Caco-2 (cell line): ENCODE data around the gene TTC39B. TPM values are rescaled to one million over a fixed set of nuclear protein-coding genes. Genes with fewer than 3 reads are reported as not detected.

Experiments
- BruUV-seq: library from RNA; stranded (reverse); fragments of 400-500 nt; replicated peaks from 2 replicates; lab custom pipeline; 2021; lab: Mats Ljungman, UMichigan
- CTCF ChIA-PET: fragments of 300-600 bp; sonication (Branson Sonifier 250); formaldehyde crosslinking; loops from one replicate; lab custom pipeline; 2022; ENCODE audit warnings: antibody characterized with exemption; lab: Charles Lee
- POLR2A ChIA-PET: fragments of 300-600 bp; sonication (Branson Sonifier 250); formaldehyde crosslinking; loops from one replicate; lab custom pipeline; 2022; ENCODE audit warnings: antibody characterized with exemption; lab: Charles Lee
- DNase-seq, 2 experiments: peaks; one replicate each; pipeline versions ENCODE4 v3.0.0 to v3.0.0-alpha.2; 2020 to 2022
- H3K27me3 ChIP-seq: replicated peaks from 2 replicates; pipeline ENCODE4 v1.6.0; 2011; ENCODE audit warnings: low read length; ENCODE audit not compliant: control insufficient read depth, insufficient read depth
- H3K36me3 ChIP-seq: 2 replicates; pipeline ENCODE4 v1.5.1; 2011; ENCODE audit warnings: low read length; ENCODE audit not compliant: control insufficient read depth, insufficient read depth
- H3K4me1 ChIP-seq: fragments of 250-450 bp; sonication (Bioruptor Pico); 2 replicates; pipeline ENCODE4 v1.5.1; 2020; ENCODE audit warnings: mild to moderate bottlenecking
- H3K4me3 ChIP-seq: 2 replicates; pipeline ENCODE4 v1.5.1; 2011; ENCODE audit warnings: low read depth, mild to moderate bottlenecking, control low read depth, low read length
- H3K9me3 ChIP-seq: fragments of 250-450 bp; sonication (Bioruptor Pico); 2 replicates; pipeline ENCODE4 v1.5.1; 2020; ENCODE audit warnings: mild to moderate bottlenecking, moderate library complexity
- H3K27ac Mint-ChIP-seq: one replicate; pipeline ENCODE4 v1.8.0; 2022; ENCODE audit warnings: mixed read lengths; ENCODE audit not compliant: unreplicated experiment
- H3K27me3 Mint-ChIP-seq: one replicate; pipeline ENCODE4 v1.8.0; 2022; ENCODE audit warnings: mixed read lengths; ENCODE audit not compliant: insufficient read depth, unreplicated experiment
- H3K36me3 Mint-ChIP-seq: one replicate; pipeline ENCODE4 v1.8.0; 2022; ENCODE audit warnings: mild to moderate bottlenecking, mixed read lengths; ENCODE audit not compliant: insufficient read depth, unreplicated experiment
- H3K4me1 Mint-ChIP-seq: one replicate; pipeline ENCODE4 v1.8.0; 2022; ENCODE audit warnings: low read depth, mixed read lengths; ENCODE audit not compliant: unreplicated experiment
- H3K4me3 Mint-ChIP-seq: one replicate; pipeline ENCODE4 v1.8.0; 2022; ENCODE audit warnings: mild to moderate bottlenecking, moderate library complexity, mixed read lengths; ENCODE audit not compliant: unreplicated experiment
- H3K9me3 Mint-ChIP-seq: one replicate; pipeline ENCODE4 v1.8.0; 2022; ENCODE audit warnings: mixed read lengths; ENCODE audit not compliant: unreplicated experiment
- CTCF ChIP-seq, 2 experiments: fragments of 200-600 bp in 1 of 2; IDR thresholded peaks; 1 replicate in 1 of 2; 2 replicates in 1 of 2; pipeline versions ENCODE4 v1.5.1 to v1.8.0; 2011 to 2022; ENCODE audit warnings: antibody characterized with exemption in 1 of 2, control low read depth in 1 of 2, inconsistent platforms in 1 of 2, low read depth in 1 of 2, low read length in 1 of 2, mild to moderate bottlenecking in 1 of 2, moderate library complexity in 1 of 2; ENCODE audit not compliant: insufficient read depth in 1 of 2, severe bottlenecking in 1 of 2, unreplicated experiment in 1 of 2
- intact Hi-C: fragments of 100-400 bp; cut with micrococcal nuclease; formaldehyde crosslinking; loops from one replicate; pipeline ENCODE4 v1.10.0; 2022; ENCODE audit not compliant: unreplicated experiment
- total RNA-seq: library from RNA; stranded (reverse); gene quantifications from 2 replicates; pipeline ENCODE4 v1.2.3, GENCODE V29; 2022

TTC39B gene
- total RNA-seq, 1 experiment from 2014 or later = 6.9 TPM

GRCh38 chr9:15346837-15347236, 39.8 kb upstream of the TTC39B start:
- no peak for TF ChIP-seq CTCF (IDR thresholded peaks at IDR 0.05; ENCODE audit: insufficient read depth in 1 of 2, low read depth in 1 of 2, low read length in 1 of 2, severe bottlenecking in 1 of 2, unreplicated experiment in 1 of 2)
- intact Hi-C loops = no loop called here
- H3K4me1 ChIP-seq = 0 out of 2 replicates have a peak, but pooled peaks cover 4% of the 10 kb centered on the region
- peaks cover 3% of the 10 kb centered on the region for H3K9me3 Mint-ChIP-seq
- CTCF ChIA-PET = no interaction called here
- no peaks in the 10 kb centered on the region for H3K9me3 ChIP-seq
- no peaks in the 10 kb centered on the region for H3K4me1 Mint-ChIP-seq
- no peak overlapping the region for H3K4me3 ChIP-seq
- H3K4me3 Mint-ChIP-seq = no peak overlapping the region
- no peaks in the 10 kb centered on the region for H3K36me3 Mint-ChIP-seq
- H3K27me3 Mint-ChIP-seq = no peaks in the 10 kb centered on the region
- POLR2A ChIA-PET = interaction anchor here (0.6 kb wide), 1 partner anchor 206 kb away, joined by 3 read pairs; the partner anchor contains the start of gene CCDC171
- BruUV-seq = no TSS peak
- H3K36me3 ChIP-seq = no peaks in the 10 kb centered on the region
- H3K27ac Mint-ChIP-seq = no peak overlapping the region
- no peak for DNase-seq
- no peaks in the 10 kb centered on the region for H3K27me3 ChIP-seq

- no peaks in the 10 kb centered on the region for H3K9me3 ChIP-seq
- TF ChIP-seq CTCF (IDR thresholded peaks at IDR 0.05; ENCODE audit: insufficient read depth in 1 of 2, low read depth in 1 of 2, low read length in 1 of 2, severe bottlenecking in 1 of 2, unreplicated experiment in 1 of 2) = no peak
- H3K36me3 ChIP-seq = no peaks in the 10 kb centered on the region
- Mint-ChIP-seq H3K27ac (no peak overlapping the region), H3K9me3 (peaks cover 17% of the 10 kb centered on the region), H3K36me3 (no peaks in the 10 kb centered on the region), H3K27me3 (no peaks in the 10 kb centered on the region), H3K4me1 (no peaks in the 10 kb centered on the region), H3K4me3 (no peak overlapping the region)
- 0 out of 2 replicates have a peak, but pooled peaks cover 4% of the 10 kb centered on the region for H3K4me1 ChIP-seq
- BruUV-seq = no TSS peak
- no peak for DNase-seq
- CTCF ChIA-PET = no interaction called here
- intact Hi-C loops = no loop called here
- POLR2A ChIA-PET = no interaction called here
- no peaks in the 10 kb centered on the region for H3K27me3 ChIP-seq
- H3K4me3 ChIP-seq = no peak overlapping the region
These were observed 37.2 kb upstream of the TTC39B start for GRCh38 chr9:15344191-15344590.

- peaks cover 35% of the 10 kb centered on the region for H3K4me1 Mint-ChIP-seq
- intact Hi-C loops = loop anchor here (1.0 kb wide), 2 partner anchors 26 to 46 kb away; partner anchors contain the start of gene TTC39B
- peak overlapping the region; percentile 61 for H3K4me3 Mint-ChIP-seq
- Histone ChIP-seq H3K9me3 (no peaks in the 10 kb centered on the region), H3K36me3 (no peaks in the 10 kb centered on the region), H3K27me3 (no peaks in the 10 kb centered on the region), H3K4me3 (no peak overlapping the region), H3K4me1 (peaks cover 33% of the 10 kb centered on the region)
- POLR2A ChIA-PET = no interaction called here
- H3K27ac Mint-ChIP-seq = peak overlapping the region; percentile 82
- H3K9me3 Mint-ChIP-seq = no peaks in the 10 kb centered on the region
- no TSS peak for BruUV-seq
- peak; percentile 57 to 62 for DNase-seq
- CTCF ChIA-PET = interaction anchor here (0.8 kb wide), 1 partner anchor 26 kb away, joined by 3 read pairs; the partner anchor contains the start of gene TTC39B
- H3K36me3 Mint-ChIP-seq = no peaks in the 10 kb centered on the region
- no peaks in the 10 kb centered on the region for H3K27me3 Mint-ChIP-seq
- no peak for TF ChIP-seq CTCF (IDR thresholded peaks at IDR 0.05; ENCODE audit: insufficient read depth in 1 of 2, low read depth in 1 of 2, low read length in 1 of 2, severe bottlenecking in 1 of 2, unreplicated experiment in 1 of 2)
These were observed 26.4 kb upstream of the TTC39B start for GRCh38 chr9:15333376-15333881.
